Omental fat pad (tissue), 4 donors: ENCODE data around the gene IRGQ. TPM values are rescaled to one million over a fixed set of nuclear protein-coding genes. Genes with fewer than 3 reads are reported as not detected.
"Not testable (repeated sequence)": the region's sequence is repeated elsewhere in the genome, so short reads cannot be mapped to it uniquely, and the experiment has no call there.

Experiments used
- ATAC-seq: fragments of 150-250 bp; one replicate; pipeline ENCODE4 v1.9.1; 2016; ENCODE audit warnings: mild to moderate bottlenecking, moderate library complexity; ENCODE audit not compliant: low FRiP score
- DNase-seq: peaks from one replicate; pipeline ENCODE4 v3.0.0-alpha.2; 2019; ENCODE audit warnings: low spot score
- total RNA-seq, 4 donors: library from RNA; depleted of rRNA; stranded (reverse); fragments of >200 nt; gene quantifications; one replicate each; pipeline ENCODE4 v1.1.0, GENCODE V29; 2016
- TF ChIP-seq, protein P1 (sequence below), 3 donors: fragments of 450-650 bp; IDR thresholded peaks; one replicate each; pipeline ENCODE4 v1.5.1; 2016 to 2017; ENCODE audit warnings: antibody characterized with exemption in 3 of 3, mild to moderate bottlenecking in 3 of 3, moderate library complexity in 2 of 3

IRGQ gene
- total RNA-seq, 4 donors from 2014 or later = 14.4 to 24.0 (median 17.6) TPM

DNA sequence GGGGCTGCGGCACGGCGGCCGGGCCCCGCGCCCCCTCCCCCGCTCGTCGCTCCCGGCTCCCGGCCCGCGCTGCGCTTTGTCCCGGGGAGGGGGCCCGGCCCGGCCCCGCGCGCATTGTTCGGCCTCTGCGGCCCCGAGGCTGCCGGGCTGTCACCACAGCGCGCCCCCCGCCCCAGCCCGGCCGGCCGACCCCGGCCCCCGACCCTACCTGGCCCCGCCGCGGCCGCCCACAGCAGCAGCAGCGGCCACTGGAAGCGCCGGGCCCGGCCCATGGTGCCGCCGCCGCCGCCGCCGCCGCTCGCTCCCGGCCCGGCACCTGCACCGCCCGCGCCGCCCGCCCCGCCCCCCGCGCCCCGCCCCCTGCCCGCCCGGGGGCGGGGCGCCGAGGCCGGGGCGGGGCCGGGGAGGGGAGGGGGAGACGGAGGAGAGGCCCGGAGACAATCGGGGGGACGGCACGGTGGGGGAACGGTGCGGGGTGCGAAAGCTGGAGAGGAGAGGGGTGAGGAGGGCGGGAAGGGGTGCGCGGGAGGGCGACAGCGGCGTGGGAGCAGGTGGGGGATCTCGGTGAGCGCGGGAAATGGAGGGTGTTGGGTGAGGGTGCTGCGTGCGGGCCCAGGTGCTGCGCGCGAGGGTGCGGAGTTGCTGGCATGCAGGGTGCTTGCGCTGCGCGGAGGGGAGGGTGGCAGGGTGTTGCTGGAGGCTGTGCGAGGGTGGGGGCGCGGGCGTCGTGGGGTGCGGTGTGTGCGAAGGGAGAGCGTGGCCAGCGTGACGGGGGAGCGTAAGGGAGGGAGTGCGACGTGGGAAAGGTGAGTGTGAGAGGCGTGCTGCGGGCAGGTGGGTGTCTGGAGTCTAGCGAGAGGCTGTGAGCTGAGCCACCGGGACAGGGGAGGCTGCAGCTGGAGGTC, 43.8 kb upstream of the IRGQ start, which contains the start of gene CADM4:
Gene CADM4 (minus strand): TSS at position 332 of the 905 bp plus-strand sequence. CDS start 60 bp downstream, at position 272.
- TF ChIP-seq, protein P1, sequence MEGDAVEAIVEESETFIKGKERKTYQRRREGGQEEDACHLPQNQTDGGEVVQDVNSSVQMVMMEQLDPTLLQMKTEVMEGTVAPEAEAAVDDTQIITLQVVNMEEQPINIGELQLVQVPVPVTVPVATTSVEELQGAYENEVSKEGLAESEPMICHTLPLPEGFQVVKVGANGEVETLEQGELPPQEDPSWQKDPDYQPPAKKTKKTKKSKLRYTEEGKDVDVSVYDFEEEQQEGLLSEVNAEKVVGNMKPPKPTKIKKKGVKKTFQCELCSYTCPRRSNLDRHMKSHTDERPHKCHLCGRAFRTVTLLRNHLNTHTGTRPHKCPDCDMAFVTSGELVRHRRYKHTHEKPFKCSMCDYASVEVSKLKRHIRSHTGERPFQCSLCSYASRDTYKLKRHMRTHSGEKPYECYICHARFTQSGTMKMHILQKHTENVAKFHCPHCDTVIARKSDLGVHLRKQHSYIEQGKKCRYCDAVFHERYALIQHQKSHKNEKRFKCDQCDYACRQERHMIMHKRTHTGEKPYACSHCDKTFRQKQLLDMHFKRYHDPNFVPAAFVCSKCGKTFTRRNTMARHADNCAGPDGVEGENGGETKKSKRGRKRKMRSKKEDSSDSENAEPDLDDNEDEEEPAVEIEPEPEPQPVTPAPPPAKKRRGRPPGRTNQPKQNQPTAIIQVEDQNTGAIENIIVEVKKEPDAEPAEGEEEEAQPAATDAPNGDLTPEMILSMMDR (IDR thresholded peaks at IDR 0.05) = no peak
- DNase-seq = no peak
- peak; percentile 78 for ATAC-seq

DNA sequence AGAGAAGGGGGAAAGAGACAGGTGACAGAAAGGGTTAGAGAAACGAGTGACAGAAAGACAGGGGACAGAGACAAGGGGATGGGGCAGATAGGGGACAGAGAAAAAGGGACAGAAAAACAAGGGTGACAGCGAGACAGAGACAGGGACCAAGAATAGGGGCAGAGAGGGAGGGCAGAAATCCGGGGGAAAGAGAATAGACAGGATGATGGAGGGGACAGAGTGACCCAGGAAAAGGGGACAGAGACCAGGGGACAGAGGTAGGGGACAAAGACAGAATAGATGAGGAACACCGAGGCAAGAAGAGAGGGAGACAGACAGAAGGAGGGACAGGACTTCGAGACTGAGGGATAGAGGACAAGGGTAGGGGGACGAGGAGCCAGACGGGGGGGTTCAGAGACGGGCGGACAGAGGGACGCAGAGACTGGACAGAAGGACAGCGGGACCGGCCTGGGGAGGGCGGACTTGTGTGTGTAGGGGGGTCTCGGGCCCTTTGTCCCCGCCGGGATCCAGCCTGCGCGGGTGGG, 43.1 kb upstream of the IRGQ start:
- DNase-seq (no peak), ATAC-seq (no peak)
- TF ChIP-seq, protein P1 (IDR thresholded peaks at IDR 0.05) = no peak

GRCh38 chr19:43638214-43638994, 42.5 kb upstream of the IRGQ start:
- no peak for DNase-seq
- no peak for ATAC-seq
- TF ChIP-seq, protein P1 (IDR thresholded peaks at IDR 0.05) = no peak

GRCh38 chr19:43636121-43636683, 40.3 kb upstream of the IRGQ start:
- DNase-seq (no peak), ATAC-seq (no peak)

GRCh38 chr19:43635561-43635940, 39.6 kb upstream of the IRGQ start:
- DNase-seq, ATAC-seq: not testable (repeated sequence)

More at GRCh38 chr19:43636121-43636683, 40.3 kb upstream of the IRGQ start:
- TF ChIP-seq, protein P1 (IDR thresholded peaks at IDR 0.05) = no peak

DNA sequence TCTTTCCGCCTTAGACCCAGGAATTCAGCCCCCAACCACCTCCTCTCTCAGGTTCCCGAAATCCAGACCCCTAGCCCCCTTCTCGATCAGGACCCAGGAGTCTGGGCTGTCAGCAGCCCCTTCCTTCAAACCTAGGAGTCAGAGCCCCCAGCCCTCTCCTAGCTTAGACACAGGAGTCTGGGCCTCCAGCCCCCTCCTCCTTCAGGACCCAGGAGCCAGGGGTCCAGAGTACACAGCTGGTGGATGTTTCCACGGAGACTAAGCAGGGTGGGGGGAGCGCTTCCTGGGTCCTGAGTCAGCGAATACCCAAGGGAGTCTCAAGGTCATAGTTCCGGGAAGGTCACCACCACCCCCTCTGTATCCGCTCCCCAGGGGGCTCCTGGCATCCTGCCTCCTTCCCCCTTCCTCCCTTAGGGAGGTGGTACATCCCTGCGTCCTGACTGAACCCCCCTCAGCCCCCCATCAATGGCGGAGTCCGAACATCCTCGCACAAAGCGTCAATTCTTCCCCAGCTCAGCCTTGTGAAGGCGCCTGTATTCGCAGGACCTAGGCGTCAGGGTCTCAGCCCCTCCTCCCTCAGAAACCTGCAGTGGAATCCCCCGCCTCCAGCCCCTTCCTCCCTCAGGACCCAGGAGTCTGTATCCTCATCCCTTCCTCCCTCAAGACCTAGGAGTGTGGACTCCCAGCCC, 39.1 kb upstream of the IRGQ start:
- DNase-seq (no peak), ATAC-seq (no peak)
- TF ChIP-seq, protein P1 (IDR thresholded peaks at IDR 0.05) = no peak
